Measurements from ENCODE around the gene RERG.
"Not testable (repeated sequence)": the region's sequence is repeated elsewhere in the genome, so short reads cannot be mapped to it uniquely, and the experiment has no call there.

Gene RERG, protein sequence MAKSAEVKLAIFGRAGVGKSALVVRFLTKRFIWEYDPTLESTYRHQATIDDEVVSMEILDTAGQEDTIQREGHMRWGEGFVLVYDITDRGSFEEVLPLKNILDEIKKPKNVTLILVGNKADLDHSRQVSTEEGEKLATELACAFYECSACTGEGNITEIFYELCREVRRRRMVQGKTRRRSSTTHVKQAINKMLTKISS

DNA sequence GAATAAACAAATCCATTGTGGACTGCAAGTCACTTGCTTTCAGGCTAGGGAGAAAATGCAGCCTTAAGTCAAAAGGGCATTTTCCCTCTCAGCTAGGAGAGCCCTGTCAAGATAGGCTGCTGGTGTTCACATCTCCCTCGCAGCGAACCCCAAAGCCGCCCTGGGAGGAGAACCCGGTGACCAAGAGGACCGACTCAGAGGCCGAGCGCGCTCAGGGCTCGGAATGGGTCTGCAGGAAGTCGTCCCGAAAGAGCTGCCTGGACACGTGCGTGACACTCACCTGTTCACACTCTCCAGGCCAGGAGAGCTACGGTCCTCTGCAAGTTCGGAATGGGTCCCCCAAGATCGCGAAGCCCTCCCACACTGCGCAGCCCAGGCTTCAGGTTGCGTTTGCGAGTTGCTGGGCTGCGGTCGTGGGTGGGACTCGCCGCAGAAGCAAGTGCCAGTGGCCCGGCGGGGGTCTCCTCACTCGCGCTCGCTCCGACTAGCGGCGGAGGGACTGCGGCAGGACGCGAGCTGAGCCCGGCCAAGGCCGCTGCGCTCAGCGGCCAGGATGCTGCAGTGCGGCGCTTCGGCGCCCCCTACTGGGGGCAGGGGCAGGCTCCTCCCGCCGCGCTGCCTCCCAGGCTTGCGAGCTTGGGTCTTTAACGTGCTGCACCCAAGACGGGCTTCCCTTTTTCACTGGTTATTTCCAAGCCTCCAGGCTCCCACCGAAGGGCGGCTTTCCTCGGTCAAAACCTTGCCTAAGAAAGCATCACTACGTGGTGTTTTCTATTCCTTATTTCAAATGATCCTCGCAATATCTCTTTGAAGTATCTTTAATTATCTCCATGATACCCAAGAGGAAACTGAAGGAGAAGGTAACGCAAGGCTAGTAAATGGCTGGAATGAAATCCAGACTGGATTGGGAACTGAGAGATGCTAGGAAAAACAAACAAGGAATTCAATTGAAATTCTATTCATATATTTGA lies at the start of gene RERG:
Gene RERG, minus strand, starts transcription at position 503 of the 971 bp plus-strand sequence. CDS start 3,928 bp downstream, outside the sequence.
- peak; percentile 52 for DNase-seq

DNA sequence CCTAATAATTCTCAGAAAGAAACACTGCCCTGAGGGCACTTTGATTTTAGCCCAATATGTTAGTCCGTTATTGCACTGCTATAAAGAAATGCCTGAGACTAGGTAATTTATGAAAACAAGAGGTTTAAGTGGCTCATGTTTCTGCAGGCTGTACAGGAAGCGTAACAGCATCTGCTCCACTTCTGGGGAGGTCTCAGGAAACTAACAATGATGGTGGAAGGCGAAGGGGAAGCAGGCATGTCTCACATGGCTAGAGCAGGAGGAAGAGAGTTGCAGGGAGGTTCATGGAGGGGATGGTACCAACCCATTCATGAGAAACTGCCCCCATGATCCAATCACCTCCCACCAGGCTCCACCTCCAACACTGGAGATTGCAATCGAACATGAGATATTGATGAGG lies 49.4 kb upstream of the RERG start:
- no peak for DNase-seq

DNA sequence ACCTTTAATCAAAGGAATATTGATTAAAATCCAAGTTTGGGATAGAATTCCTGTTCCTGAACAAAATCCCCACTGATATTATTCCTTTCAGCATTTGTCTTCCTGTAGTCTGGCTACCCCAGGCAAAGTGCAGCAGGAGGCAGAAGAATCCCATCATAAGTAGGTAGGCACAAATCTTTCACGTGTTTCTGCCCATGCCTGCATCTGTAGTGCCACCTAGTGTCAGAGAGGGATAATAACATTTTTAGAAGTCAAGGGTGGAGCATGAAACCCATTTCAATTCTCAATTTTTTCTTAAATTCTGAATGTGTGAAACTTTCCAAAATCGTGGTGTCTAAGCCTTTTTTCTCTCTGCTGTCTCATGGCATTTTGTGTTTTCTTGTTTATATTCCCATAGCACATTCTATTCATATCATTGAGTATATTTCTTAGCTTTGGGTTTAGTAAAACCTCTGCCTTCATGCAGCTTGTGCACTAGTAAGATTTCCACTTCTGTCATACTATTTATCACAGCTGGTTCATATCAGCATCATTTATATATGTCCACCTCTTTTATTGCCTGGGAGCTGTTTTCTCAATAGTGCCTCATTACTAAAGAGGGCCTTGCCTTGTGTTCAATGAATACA lies 47.8 kb upstream of the RERG start:
- DNase-seq = no peak

DNA sequence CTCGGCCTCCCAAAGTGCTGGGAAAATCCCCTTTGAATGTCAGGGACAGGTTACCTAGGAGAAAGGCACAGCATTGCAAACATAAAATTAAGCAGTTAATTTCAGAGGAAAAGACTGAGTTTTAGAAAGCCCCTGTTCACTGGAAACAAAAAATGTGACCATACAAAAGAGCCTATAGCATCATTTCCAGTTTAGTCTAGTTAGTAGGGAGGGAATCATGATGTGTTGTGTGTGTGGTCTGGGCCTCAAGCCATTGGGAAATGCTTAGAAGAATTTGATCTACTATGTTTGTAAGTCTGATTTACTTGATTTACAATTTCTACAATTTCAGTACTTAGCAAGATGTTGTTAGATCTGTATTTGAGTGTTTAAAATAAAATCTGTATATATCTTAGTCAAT lies 47.1 kb upstream of the RERG start:
- no peak for DNase-seq

DNA sequence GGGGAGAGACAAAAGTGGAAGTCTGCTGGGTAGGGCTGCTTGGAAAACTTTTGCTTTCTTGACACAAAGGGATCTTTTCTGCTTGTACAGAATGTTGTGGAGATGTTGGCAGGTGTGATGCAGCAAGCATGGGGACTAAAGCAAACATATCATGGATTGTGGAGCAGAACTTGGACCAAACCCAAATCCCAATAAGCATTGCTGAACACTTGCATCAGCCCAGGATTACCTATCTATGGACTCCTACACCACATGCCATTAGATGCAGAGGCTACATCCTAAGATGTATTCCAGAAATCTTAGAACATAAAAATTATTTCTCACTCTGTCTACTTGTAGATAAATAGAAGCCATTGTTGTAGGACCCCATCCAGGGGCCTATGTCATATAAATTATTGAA lies 44.7 kb upstream of the RERG start:
- DNase-seq = no peak

DNA sequence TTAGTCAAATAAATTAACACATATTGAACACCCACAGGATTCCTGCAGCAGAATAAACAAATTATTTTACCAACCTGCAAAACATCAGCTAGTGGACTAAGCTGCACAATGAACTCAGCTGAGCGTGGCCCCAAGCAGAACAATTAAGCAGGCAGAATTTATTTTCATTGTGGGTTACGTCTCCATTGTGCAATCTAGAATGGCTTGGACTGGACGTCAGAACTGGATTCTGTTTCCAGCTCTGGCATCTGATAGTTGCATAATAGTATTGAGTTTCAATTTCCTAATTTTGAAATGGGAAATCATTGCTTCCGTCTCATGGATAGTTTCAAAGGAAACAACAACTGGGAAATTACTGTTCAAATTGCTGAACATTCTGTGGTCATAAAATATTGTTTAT lies 35.5 kb upstream of the RERG start:
- no peak for DNase-seq

DNA sequence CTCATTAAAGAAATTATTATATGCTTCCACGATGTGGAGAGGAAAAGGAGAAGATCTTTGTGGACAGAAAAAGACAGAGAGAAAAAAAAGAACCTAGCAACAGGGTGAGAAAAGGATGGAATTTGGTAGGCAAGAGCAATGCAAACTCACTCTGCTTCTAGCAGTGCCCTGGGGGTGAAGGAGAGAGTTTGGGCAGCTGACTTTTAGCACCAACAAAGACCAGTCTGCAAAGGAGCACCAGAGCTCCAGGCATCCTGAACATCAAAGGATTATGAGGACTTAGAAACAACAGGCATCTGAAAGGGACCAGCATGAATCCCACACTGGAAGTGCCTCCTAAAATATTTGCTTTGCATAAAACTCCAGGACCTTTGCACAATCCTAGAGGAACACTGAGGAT lies 32.8 kb upstream of the RERG start:
- DNase-seq = no peak

DNA sequence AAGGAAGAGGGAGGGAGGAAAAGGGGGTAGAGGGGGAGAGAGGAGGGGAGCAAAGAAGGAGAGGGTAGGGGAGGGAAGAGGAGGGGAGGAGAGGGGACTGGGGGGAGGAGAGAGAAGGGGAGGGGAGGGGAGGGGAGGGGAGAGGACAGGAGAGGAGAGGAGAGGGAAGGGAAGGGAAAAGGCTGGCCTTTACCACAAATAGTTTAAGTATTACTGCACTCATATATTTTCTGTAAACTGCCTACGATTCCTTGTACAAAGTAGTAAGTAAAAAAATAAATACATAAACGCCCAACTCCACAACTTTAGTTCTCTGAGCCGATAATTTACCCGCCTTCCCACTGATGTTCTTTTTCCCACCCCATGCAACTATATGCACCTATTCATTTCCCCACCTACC lies 23.7 kb upstream of the RERG start:
- no peak for DNase-seq

DNA sequence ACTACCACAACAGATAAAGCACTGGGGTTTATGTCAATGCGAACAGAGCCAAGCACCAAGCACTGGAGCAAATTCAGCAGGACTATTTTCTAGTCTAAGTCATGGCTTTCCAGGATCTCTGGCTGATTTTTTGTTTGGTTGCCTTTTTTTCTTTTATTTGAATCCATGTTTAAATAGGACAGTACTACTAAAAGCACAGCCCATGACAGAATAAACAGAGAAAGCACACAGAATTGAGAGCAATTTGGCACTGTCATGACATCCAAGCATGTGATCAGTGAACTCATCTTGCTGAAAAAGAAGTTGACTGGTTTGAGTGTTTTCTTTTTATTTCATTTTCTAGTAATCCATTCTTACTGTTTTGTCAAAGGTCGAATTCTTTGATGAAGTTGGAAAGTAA lies 23.1 kb upstream of the RERG start:
- DNase-seq = no peak

DNA sequence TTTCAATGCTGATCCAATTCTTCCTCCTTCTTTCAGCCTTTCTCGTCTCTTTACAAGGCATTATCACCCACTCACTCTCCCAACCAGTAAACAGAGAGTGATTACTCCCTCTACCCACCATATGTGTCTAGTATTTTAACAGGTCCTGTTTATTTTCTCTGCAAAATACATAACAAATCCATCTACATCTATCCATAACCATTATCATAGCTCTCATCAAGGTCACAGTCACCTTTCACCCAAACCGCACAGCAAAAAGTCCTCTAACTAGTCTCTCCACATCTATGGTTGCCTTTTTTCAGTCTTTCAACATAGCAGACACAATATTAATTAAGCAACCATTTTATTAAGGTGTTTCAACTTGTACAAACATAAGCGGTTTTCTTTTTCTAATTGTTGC lies 21.9 kb upstream of the RERG start:
- DNase-seq = no peak

DNA sequence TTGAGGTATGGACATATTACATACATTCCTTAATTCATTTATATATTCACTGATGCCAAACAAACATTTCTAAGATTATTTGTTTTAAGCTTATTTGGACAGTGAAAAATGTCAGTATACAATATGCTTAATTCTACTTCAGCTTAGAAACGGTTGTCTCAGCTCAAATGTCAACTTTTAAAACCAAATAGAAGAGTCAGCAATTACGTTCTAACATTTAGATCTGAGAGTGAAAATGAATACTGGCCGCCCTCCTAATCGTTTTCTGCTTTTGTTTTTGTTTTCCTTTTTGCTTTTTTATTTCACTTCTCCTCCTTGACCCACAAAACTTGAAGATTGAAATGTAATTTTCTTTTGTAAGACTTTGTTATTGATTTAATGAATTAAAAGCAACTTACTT lies 19.7 kb upstream of the RERG start:
- no peak for DNase-seq

DNA sequence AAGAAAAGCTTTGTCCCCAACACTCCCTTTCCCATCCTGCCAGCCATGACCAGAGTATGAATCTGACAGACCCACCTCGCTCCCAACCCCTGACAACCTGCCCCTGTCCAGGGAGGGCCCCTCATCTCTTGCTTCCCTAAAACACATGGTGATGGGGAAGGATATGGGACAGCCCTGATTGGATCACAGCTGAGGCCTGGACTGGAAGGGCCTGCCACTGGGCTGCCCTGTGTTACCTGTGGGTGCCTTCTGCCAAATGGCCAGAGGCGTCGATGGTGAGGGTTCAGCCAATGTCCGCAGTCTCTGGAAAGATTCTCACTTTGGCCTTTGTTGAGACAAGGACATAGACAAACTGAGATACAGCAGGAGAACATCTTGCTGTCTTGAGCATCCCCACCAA lies 13.3 kb upstream of the RERG start:
- no peak for DNase-seq

DNA sequence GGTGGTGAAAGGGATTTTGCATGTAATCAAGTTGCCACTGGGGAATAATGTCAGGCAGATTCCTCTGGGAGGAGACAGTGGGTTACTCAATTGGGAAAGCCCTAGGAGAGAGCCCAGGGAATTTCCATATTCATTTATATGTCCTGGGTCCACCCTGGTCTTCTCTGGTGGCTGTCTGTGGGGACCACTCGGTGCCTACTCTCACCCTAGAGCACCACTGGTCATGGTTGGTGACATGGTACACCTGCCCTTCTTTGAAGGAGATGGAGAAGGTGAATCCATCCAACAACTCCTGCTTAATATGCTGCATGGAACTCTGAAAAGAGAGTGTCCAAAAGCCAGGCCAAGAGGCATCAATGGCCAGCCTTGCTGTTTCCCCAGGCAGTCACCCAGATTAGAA lies 12.8 kb upstream of the RERG start:
- no peak for DNase-seq

DNA sequence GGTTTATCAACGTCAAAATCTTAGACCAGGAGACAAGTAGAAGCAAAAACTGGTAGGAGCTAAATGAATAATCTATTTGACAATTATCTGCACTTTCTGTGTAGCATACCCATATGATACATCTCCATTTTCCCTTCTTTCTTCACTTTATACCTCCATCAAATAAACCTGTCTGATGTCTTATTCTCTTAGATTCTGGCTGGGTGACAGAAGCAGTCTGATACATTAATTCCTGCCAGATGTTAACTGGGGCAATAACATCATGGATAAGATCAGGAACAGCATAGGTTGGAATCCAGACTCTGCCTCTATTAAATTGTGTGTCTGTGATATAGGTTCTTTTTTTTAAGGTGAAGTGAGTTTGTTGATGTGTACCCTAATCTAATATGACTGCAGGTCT lies 11.7 kb upstream of the RERG start:
- no peak for DNase-seq

DNA sequence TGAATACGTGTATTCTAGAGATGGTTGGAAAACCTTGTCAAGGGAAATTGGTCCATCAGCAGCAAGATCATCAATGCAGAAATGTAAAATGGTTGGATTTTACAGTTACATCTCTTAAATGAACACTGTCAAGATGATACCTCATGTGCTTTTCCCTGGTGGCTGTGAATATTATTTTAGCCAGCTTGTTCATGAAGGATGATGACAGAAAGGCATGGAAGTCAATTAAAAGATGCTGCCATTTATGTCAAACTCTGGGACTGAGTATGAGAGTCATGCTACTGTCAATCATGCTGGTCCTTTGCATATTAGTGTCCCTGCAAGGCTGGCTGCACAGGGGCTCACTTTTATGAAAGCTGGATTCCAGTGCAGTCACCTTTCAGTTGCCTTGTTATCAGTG lies 10.3 kb upstream of the RERG start:
- no peak for DNase-seq

DNA sequence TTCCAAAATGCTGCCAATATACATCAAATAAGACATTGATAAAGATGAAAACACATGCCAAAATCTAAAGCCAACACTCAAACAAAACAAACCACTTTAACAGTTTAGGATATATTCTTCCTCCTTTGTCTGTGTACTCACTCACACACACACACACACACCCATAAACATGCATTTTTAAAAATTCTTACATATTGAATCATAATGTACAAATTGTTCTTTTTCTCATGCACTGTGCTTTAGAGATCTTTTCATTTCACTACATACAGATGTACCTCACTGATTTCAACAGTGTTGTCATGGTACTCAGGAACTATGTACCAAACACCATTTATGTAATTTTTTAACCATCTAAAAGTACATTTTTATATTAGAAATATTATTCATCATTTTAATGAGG lies 9.5 kb upstream of the RERG start:
- DNase-seq = no peak

DNA sequence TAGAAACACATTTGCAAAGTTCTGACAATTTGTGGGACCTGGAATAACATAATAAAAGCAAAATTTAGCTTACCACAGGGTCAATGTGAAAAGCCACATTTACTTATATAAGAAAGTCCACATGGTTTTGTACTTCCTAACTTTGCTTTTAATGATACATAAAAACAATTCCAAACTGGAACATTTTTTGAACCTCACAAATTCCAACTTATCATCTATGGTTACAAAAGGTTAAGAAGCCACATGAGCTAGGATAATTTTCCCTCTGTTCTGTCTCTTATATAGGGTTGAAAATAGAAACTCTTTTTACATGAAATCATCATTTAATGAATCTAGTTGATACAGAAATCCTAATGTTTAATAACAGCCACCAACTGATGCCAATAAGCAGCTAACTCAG lies 8.9 kb upstream of the RERG start:
- DNase-seq = no peak

DNA sequence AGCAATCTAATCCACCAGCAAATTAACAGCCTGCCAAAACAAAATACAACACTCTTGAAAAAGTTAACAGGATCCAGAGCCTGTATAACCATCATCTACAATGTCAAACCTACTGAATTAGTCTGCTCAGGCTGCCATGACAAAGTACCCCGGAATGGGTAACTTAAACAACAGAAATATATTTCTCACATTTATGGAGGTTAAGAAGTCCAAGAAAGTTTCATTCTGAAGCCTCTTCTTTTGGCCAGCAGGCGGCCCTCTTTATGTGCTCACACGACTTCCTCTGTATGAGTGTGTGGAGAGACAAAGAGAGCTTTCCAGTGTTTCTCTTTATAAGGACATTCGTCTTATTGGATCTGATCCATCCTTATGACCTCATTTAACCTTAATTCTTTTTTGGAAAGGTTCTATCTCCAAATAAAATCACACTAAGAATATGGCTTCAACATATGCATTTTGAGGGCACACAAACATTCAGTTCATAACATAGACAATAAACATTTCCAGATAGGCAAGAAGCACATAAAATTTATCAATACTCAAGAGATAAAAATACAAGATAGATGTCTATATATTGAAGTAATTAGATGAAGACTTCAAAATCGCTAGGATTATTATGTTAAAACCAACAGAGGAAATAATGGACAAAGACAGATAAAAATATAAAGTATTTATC lies 5.9 kb upstream of the RERG start:
- DNase-seq = no peak

DNA sequence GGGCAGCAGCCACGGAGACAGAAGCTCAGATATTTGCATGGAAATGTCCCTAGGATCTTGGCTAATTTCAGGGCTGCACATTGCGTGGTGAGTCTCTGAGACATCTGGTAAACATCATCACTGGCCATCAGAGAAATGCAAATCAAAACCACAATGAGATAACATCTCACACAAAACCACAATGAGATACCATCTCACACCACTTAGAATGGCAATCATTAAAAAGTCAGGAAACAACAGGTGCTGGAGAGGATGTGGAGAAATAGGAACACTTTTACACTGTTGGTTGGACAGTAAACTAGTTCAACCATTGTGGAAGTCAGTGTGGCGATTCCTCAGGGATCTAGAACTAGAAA lies 4.6 kb upstream of the RERG start:
- not testable (repeated sequence) for DNase-seq

DNA sequence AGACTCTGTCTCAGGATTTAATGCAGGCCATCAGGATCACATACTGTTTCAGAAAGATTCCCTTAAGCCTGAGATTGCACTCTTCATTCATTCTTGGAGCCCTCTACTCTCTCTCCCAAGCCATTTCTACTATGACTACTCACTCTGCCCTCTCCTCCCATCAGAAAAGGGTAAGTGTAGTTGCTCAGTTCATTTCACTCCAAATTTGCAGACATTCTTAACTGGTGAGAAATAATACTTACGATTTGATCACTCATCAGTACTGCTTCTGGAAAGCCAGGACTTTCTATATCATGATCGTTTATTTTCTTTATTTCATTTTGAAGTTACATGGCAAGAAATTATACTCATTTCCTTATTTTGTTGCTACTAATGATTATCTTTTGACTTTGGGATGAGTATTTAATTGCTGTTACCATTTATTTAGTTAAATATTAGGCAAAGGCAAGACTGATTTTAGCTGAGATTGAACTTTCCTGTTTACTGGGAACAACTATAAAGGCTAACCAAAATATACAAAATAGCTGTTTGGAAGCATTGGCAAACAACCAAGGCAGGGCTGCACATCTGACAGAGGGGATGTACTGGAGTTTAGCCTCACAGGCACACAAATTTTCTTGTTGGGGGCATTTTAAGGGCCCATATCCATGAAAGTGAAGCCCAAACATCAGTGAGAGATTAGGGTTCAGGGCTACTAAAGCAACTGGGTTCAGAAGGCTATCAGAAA lies 4.1 kb upstream of the RERG start:
- no peak for DNase-seq

DNA sequence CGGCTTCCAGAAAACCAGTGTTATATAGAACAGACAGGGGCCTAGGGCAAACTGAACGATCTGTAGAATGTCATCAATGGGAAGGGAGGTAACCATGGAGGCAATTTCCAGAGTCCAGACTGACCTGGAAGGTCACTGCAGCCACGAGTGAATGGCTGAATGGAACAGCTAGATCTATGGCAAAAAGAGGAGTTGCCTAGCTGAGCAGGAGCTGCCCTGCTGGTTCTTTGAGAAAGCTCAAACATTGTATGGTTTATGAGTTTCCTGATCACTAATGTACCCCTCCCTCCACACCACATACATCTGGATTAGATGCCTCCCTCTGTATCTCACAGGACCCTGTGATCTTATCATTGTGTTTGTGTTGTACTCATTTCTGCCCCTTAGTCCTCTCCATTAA lies 1.0 kb upstream of the RERG start:
- no peak for DNase-seq

DNA sequence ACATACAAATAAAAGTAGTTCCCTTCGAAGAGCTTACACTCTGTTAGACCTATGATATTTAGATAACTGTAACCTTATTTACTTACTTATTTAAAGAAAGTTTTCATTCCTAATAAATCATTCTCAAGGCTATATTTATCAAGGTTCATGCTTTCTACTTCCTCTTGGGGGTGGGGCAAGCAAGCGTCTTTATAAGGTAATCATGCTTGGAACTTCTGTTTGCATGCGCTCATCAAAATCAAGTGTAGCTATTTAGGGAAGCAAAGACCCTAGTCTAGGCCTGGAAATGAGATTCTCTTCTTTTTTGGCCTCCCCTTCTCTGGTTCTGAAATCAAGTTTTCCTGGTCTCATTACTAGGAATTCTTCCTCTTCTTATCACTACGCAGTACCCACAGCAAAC lies 766 bp downstream of the RERG start:
- no peak for DNase-seq

DNA sequence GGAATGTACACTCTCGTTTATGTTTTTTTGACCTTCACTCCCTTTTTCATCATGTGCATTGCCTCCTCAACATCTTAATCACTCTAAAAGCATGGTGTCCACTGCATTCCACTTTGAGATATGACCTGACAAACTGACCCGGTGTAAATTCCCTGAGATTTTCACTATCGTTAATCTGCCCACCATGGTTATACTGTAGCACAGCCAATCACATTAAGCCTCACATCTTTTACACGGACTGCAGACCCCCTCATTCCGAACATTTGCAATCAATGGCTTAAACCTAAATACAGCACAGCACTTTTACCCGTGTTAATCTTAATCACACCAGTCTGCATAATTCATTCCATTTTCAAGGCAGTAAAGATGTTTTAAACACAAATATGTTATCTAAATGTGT lies 2.4 kb downstream of the RERG start:
- no peak for DNase-seq

Measured in NCI-H510A (cell line).